Suppressor macrophage treated with lipopolysaccharide for 1 hour (primary cell): ENCODE data around the gene CTBS.
"Not testable (repeated sequence)": the region's sequence is repeated elsewhere in the genome, so short reads cannot be mapped to it uniquely, and the experiment has no call there.

Source experiments
- DNase-seq, 3 donors: peaks; one replicate each; pipeline ENCODE4 v3.0.0-alpha.2; 2020 to 2022

CTBS gene

GRCh38 chr1:84584126-84584525 lies 9.9 kb upstream of the CTBS start:
- no peak for DNase-seq

- DNase-seq = no peak
Observed at GRCh38 chr1:84583648-84584047, 9.4 kb upstream of the CTBS start.

GRCh38 chr1:84582802-84583587 lies 8.8 kb upstream of the CTBS start:
- DNase-seq = peak; percentile 34 to 66 (median 50)

- DNase-seq = no peak
Observed at GRCh38 chr1:84581648-84582047, 7.4 kb upstream of the CTBS start.

GRCh38 chr1:84574936-84575335 lies 696 bp upstream of the CTBS start:
- no peak for DNase-seq

GRCh38 chr1:84573481-84573966 lies 716 bp downstream of the CTBS start:
- peak in 2 of 3 donors; percentile 26 to 30 for DNase-seq

- DNase-seq = peak; percentile 31 to 73 (median 57)
Observed at GRCh38 chr1:84571150-84571535, 3.1 kb downstream of the CTBS start.

GRCh38 chr1:84570436-84571149 lies 3.6 kb downstream of the CTBS start:
- DNase-seq = peak in 1 of 3 donors; percentile 24

- DNase-seq = no peak
Observed at GRCh38 chr1:84569216-84569615, 5.0 kb downstream of the CTBS start.

GRCh38 chr1:84550826-84551225 lies 23.4 kb downstream of the CTBS start:
- no peak for DNase-seq

- DNase-seq = peak; percentile 12 to 27 (median 18)
Observed at GRCh38 chr1:84541679-84542078, 32.6 kb downstream of the CTBS start.

GRCh38 chr1:84540759-84541158 lies 33.5 kb downstream of the CTBS start:
- no peak for DNase-seq

GRCh38 chr1:84539972-84540371 lies 34.3 kb downstream of the CTBS start:
- DNase-seq = no peak

GRCh38 chr1:84538599-84538998 lies 35.6 kb downstream of the CTBS start:
- DNase-seq = no peak

- DNase-seq = no peak
Observed at GRCh38 chr1:84525779-84526178, 48.5 kb downstream of the CTBS start.

GRCh38 chr1:84524590-84524989 lies 49.6 kb downstream of the CTBS start:
- no peak for DNase-seq

GRCh38 chr1:84510668-84511067 lies 63.6 kb downstream of the CTBS start:
- DNase-seq = no peak

- DNase-seq = no peak
Observed at GRCh38 chr1:84510165-84510564, 64.1 kb downstream of the CTBS start.

GRCh38 chr1:84509029-84509428 lies 65.2 kb downstream of the CTBS start:
- no peak for DNase-seq

- DNase-seq = no peak
Observed at GRCh38 chr1:84508510-84508909, 65.7 kb downstream of the CTBS start.

- DNase-seq = not testable (repeated sequence)
Observed at GRCh38 chr1:84507887-84508286, 66.4 kb downstream of the CTBS start.

GRCh38 chr1:84506729-84507453 lies 67.3 kb downstream of the CTBS start:
- peak in 2 of 3 donors; percentile 12 to 31 for DNase-seq

GRCh38 chr1:84506002-84506728 lies 68.1 kb downstream of the CTBS start, which contains the start of the genes GNG5 and SPATA1:
Gene GNG5, minus strand, starts transcription at chr1:84506581. Its CDS starts 490 bp downstream, at chr1:84506091.
Gene SPATA1, plus strand, starts transcription at chr1:84506386. Its CDS starts 9,974 bp downstream, at chr1:84516360.
- DNase-seq = peak; percentile 99 to 100 (median 100)
